CD4-positive, alpha-beta memory T cell (primary cell): ENCODE measurements around the gene WDR76. TPM values are rescaled to one million over a fixed set of nuclear protein-coding genes. Genes with fewer than 3 reads are reported as not detected.

Source experiments
- CTCF ChIA-PET: fragments of 350-600 bp; sonication (Branson Sonifier 250); formaldehyde crosslinking; loops from one replicate; lab custom pipeline; 2021; ENCODE audit warnings: inconsistent platforms; ENCODE audit not compliant: partially characterized antibody; lab: Charles Lee
- POLR2A ChIA-PET: fragments of 350-600 bp; sonication (Branson Sonifier 250); formaldehyde crosslinking; loops from one replicate; lab custom pipeline; 2021; ENCODE audit not compliant: partially characterized antibody; lab: Charles Lee
- DNase-seq, 5 donors: peaks; one replicate each; pipeline versions ENCODE4 v3.0.0 to v3.0.0-alpha.2; 2020 to 2022; ENCODE audit warnings: mixed read lengths in 1 of 5
- H3K27ac ChIP-seq: one replicate; pipeline ENCODE4 v1.7.0; 2013; ENCODE audit warnings: low read depth, low read length
- H3K27me3 ChIP-seq: 2 replicates; pipeline ENCODE4 v1.7.0; 2013; ENCODE audit warnings: mild to moderate bottlenecking, low read length, moderate library complexity; ENCODE audit not compliant: insufficient read depth
- H3K36me3 ChIP-seq: 2 replicates; pipeline ENCODE4 v1.7.0; 2013; ENCODE audit warnings: mild to moderate bottlenecking, low read length, moderate library complexity; ENCODE audit not compliant: insufficient read depth
- H3K4me1 ChIP-seq: 2 replicates; pipeline ENCODE4 v1.7.0; 2013; ENCODE audit warnings: mild to moderate bottlenecking, low read length, moderate library complexity; ENCODE audit not compliant: insufficient read depth
- H3K4me3 ChIP-seq, 2 donors: one replicate each; pipeline ENCODE4 v1.7.0; 2013; ENCODE audit warnings: low read length in 2 of 2, mild to moderate bottlenecking in 1 of 2
- H3K9me3 ChIP-seq, 2 donors: one replicate each; pipeline ENCODE4 v1.7.0; 2013; ENCODE audit warnings: low read length in 2 of 2, control low read depth in 1 of 2; ENCODE audit not compliant: control insufficient read depth in 1 of 2
- H3K27ac Mint-ChIP-seq, 7 donors: one replicate each; pipeline ENCODE4 v1.8.0; 2020 to 2021; ENCODE audit warnings: mixed read lengths in 7 of 7, mild to moderate bottlenecking in 6 of 7, inconsistent platforms in 3 of 7, moderate library complexity in 3 of 7
- H3K27me3 Mint-ChIP-seq, 2 donors: one replicate each; pipeline ENCODE4 v1.8.0; 2020 to 2021; ENCODE audit warnings: mixed read lengths in 2 of 2
- H3K36me3 Mint-ChIP-seq, 2 donors: one replicate each; pipeline ENCODE4 v1.8.0; 2020 to 2021; ENCODE audit warnings: mixed read lengths in 2 of 2, inconsistent platforms in 1 of 2, mild to moderate bottlenecking in 1 of 2
- H3K4me1 Mint-ChIP-seq, 4 donors: one replicate each; pipeline ENCODE4 v1.8.0; 2020 to 2021; ENCODE audit warnings: mixed read lengths in 4 of 4, mild to moderate bottlenecking in 1 of 4
- H3K4me3 Mint-ChIP-seq, 8 donors: one replicate each; pipeline ENCODE4 v1.8.0; 2020 to 2021; ENCODE audit warnings: mixed read lengths in 8 of 8, mild to moderate bottlenecking in 7 of 8, moderate library complexity in 6 of 8, inconsistent platforms in 3 of 8
- H3K9me3 Mint-ChIP-seq, 8 donors: one replicate each; pipeline ENCODE4 v1.8.0; 2020 to 2021; ENCODE audit warnings: mixed read lengths in 8 of 8, mild to moderate bottlenecking in 5 of 8, inconsistent platforms in 3 of 8, moderate library complexity in 1 of 8
- intact Hi-C: fragments of 100-400 bp; cut with micrococcal nuclease; formaldehyde crosslinking; loops from one replicate; pipeline ENCODE4 v1.15.1; 2023
- polyA plus RNA-seq, 2 donors: library from polyadenylated mRNA; unstranded; fragments of 300-500 nt; fragmentation: Illumina TruSeq; gene quantifications; one replicate each; pipeline ENCODE4 v1.2.3, GENCODE V29; 2021
- total RNA-seq, 2 experiments: library from RNA; stranded (reverse); gene quantifications; one replicate each; pipeline ENCODE4 v1.2.3, GENCODE V29; 2021

Gene WDR76
- total and polyA plus RNA-seq, 4 experiments from 2014 or later = 8.7 to 17.2 (median 14.7) TPM

- no peaks in the 10 kb centered on the region for H3K4me1 ChIP-seq
- no peak overlapping the region for H3K27ac ChIP-seq
- no peaks in the 10 kb centered on the region for H3K27me3 Mint-ChIP-seq
- H3K9me3 Mint-ChIP-seq = no peaks in the 10 kb centered on the region
- no peak overlapping the region for H3K4me3 Mint-ChIP-seq
- no peaks in the 10 kb centered on the region for H3K4me1 Mint-ChIP-seq
- no peaks in the 10 kb centered on the region for H3K36me3 ChIP-seq
- intact Hi-C loops = no loop called here
- peaks cover 4% of the 10 kb centered on the region in 2 donors for H3K36me3 Mint-ChIP-seq
- H3K27me3 ChIP-seq = no peaks in the 10 kb centered on the region
- H3K27ac Mint-ChIP-seq = no peak overlapping the region
- H3K4me3 ChIP-seq = no peak overlapping the region
- no peak for DNase-seq
- ChIA-PET CTCF (interaction anchor here (0.8 to 2.0 kb wide), 3 partner anchors 8 to 13 kb away, joined by 4 to 7 read pairs (median 5); no protein-coding TSS in a partner anchor), POLR2A (no interaction called here)
- no peaks in the 10 kb centered on the region for H3K9me3 ChIP-seq
Observed at GRCh38 chr15:43881944-43882343, 55.1 kb downstream of the WDR76 start.

GRCh38 chr15:43883571-43883970 lies 56.8 kb downstream of the WDR76 start:
- intact Hi-C loops = no loop called here

GRCh38 chr15:43886558-43886957 lies 59.8 kb downstream of the WDR76 start:
- Mint-ChIP-seq H3K4me1 (no peaks in the 10 kb centered on the region), H3K9me3 (no peaks in the 10 kb centered on the region), H3K27ac (peak overlapping the region in 1 of 7 donors; percentile 36), H3K27me3 (no peaks in the 10 kb centered on the region), H3K36me3 (no peaks in the 10 kb centered on the region), H3K4me3 (no peak overlapping the region)
- intact Hi-C loops = no loop called here
- Histone ChIP-seq H3K36me3 (no peaks in the 10 kb centered on the region), H3K27me3 (no peaks in the 10 kb centered on the region), H3K4me1 (no peaks in the 10 kb centered on the region), H3K27ac (no peak overlapping the region), H3K4me3 (no peak overlapping the region), H3K9me3 (no peaks in the 10 kb centered on the region)
- ChIA-PET POLR2A (no interaction called here), CTCF (interaction anchor here (0.6 to 0.8 kb wide), 2 partner anchors 15 to 16 kb away, joined by 3 to 4 read pairs; no protein-coding TSS in a partner anchor)
- no peak for DNase-seq

More at GRCh38 chr15:43883571-43883970, 56.8 kb downstream of the WDR76 start:
- no peaks in the 10 kb centered on the region for H3K9me3 Mint-ChIP-seq
- no peak for DNase-seq
- ChIA-PET CTCF (interaction anchor here (1.2 to 2.0 kb wide), 2 partner anchors 12 to 16 kb away, joined by 3 to 7 read pairs; no protein-coding TSS in a partner anchor), POLR2A (no interaction called here)
- no peaks in the 10 kb centered on the region for H3K27me3 Mint-ChIP-seq
- no peaks in the 10 kb centered on the region for H3K9me3 ChIP-seq
- H3K36me3 Mint-ChIP-seq = peaks cover under 1 to 1% of the 10 kb centered on the region in 2 donors
- H3K4me3 Mint-ChIP-seq = no peak overlapping the region
- no peak overlapping the region for H3K27ac ChIP-seq
- no peaks in the 10 kb centered on the region for H3K4me1 ChIP-seq
- no peaks in the 10 kb centered on the region for H3K4me1 Mint-ChIP-seq
- H3K27me3 ChIP-seq = no peaks in the 10 kb centered on the region
- H3K36me3 ChIP-seq = no peaks in the 10 kb centered on the region
- peak overlapping the region in 1 of 7 donors; percentile 77 for H3K27ac Mint-ChIP-seq
- no peak overlapping the region for H3K4me3 ChIP-seq

- H3K4me3 Mint-ChIP-seq = no peak overlapping the region
- no peaks in the 10 kb centered on the region for H3K4me1 ChIP-seq
- ChIA-PET CTCF (interaction anchor here (2.8 kb wide), 1 partner anchor 16 kb away, joined by 10 read pairs; no protein-coding TSS in a partner anchor), POLR2A (no interaction called here)
- no peaks in the 10 kb centered on the region for H3K4me1 Mint-ChIP-seq
- no peaks in the 10 kb centered on the region for H3K27me3 Mint-ChIP-seq
- H3K36me3 ChIP-seq = no peaks in the 10 kb centered on the region
- H3K36me3 Mint-ChIP-seq = no peaks in the 10 kb centered on the region
- no peaks in the 10 kb centered on the region for H3K27me3 ChIP-seq
- no peaks in the 10 kb centered on the region for H3K9me3 ChIP-seq
- no peak overlapping the region for H3K27ac ChIP-seq
- H3K9me3 Mint-ChIP-seq = no peaks in the 10 kb centered on the region
- H3K4me3 ChIP-seq = no peak overlapping the region
- peak overlapping the region in 1 of 7 donors; percentile 73 for H3K27ac Mint-ChIP-seq
- no peak for DNase-seq
- intact Hi-C loops = no loop called here
Observed at GRCh38 chr15:43887901-43888300, 61.1 kb downstream of the WDR76 start.

- H3K36me3 Mint-ChIP-seq = no peaks in the 10 kb centered on the region
- no peak overlapping the region for H3K4me3 Mint-ChIP-seq
- intact Hi-C loops = no loop called here
Observed at GRCh38 chr15:43889042-43889441, 62.2 kb downstream of the WDR76 start.

GRCh38 chr15:43893956-43894355 lies 67.2 kb downstream of the WDR76 start:
- Histone ChIP-seq H3K4me1 (no peaks in the 10 kb centered on the region), H3K9me3 (no peaks in the 10 kb centered on the region), H3K27me3 (no peaks in the 10 kb centered on the region), H3K27ac (no peak overlapping the region), H3K4me3 (no peak overlapping the region), H3K36me3 (no peaks in the 10 kb centered on the region)
- no peaks in the 10 kb centered on the region for H3K36me3 Mint-ChIP-seq
- intact Hi-C loops = no loop called here
- no peak overlapping the region for H3K27ac Mint-ChIP-seq
- H3K4me1 Mint-ChIP-seq = no peaks in the 10 kb centered on the region
- no peak overlapping the region for H3K4me3 Mint-ChIP-seq
- CTCF ChIA-PET = no interaction called here
- POLR2A ChIA-PET = no interaction called here
- no peaks in the 10 kb centered on the region for H3K27me3 Mint-ChIP-seq
- no peak for DNase-seq
- no peaks in the 10 kb centered on the region for H3K9me3 Mint-ChIP-seq

More at GRCh38 chr15:43889042-43889441, 62.2 kb downstream of the WDR76 start:
- H3K36me3 ChIP-seq = no peaks in the 10 kb centered on the region
- H3K27ac Mint-ChIP-seq = no peak overlapping the region
- DNase-seq = no peak
- no peaks in the 10 kb centered on the region for H3K9me3 ChIP-seq
- H3K4me1 Mint-ChIP-seq = no peaks in the 10 kb centered on the region
- H3K27me3 Mint-ChIP-seq = no peaks in the 10 kb centered on the region
- no peaks in the 10 kb centered on the region for H3K27me3 ChIP-seq
- H3K4me3 ChIP-seq = no peak overlapping the region
- ChIA-PET POLR2A (no interaction called here), CTCF (interaction anchor here (2.8 kb wide), 1 partner anchor 15 kb away, joined by 10 read pairs; no protein-coding TSS in a partner anchor)
- H3K4me1 ChIP-seq = no peaks in the 10 kb centered on the region
- H3K9me3 Mint-ChIP-seq = no peaks in the 10 kb centered on the region
- H3K27ac ChIP-seq = no peak overlapping the region

GRCh38 chr15:43895586-43895985 lies 68.8 kb downstream of the WDR76 start:
- Mint-ChIP-seq H3K36me3 (no peaks in the 10 kb centered on the region), H3K27me3 (no peaks in the 10 kb centered on the region), H3K9me3 (no peaks in the 10 kb centered on the region), H3K4me1 (no peaks in the 10 kb centered on the region), H3K4me3 (no peak overlapping the region), H3K27ac (no peak overlapping the region)
- no peak for DNase-seq
- CTCF ChIA-PET = interaction anchor here (1.4 kb wide), 1 partner anchor 9 kb away, joined by 7 read pairs; no protein-coding TSS in a partner anchor
- POLR2A ChIA-PET = no interaction called here
- no peak overlapping the region for H3K4me3 ChIP-seq
- H3K27ac ChIP-seq = no peak overlapping the region
- no peaks in the 10 kb centered on the region for H3K27me3 ChIP-seq
- H3K9me3 ChIP-seq = no peaks in the 10 kb centered on the region
- H3K4me1 ChIP-seq = no peaks in the 10 kb centered on the region
- no peaks in the 10 kb centered on the region for H3K36me3 ChIP-seq
- intact Hi-C loops = no loop called here
